ENCODE data around the gene SPEF1. TPM values are rescaled to one million over a fixed set of nuclear protein-coding genes. Genes with fewer than 3 reads are reported as not detected.

The SPEF1 gene
- total and polyA plus RNA-seq, 2 experiments from 2014 or later, result 0.11 TPM; not detected in 1

DNA sequence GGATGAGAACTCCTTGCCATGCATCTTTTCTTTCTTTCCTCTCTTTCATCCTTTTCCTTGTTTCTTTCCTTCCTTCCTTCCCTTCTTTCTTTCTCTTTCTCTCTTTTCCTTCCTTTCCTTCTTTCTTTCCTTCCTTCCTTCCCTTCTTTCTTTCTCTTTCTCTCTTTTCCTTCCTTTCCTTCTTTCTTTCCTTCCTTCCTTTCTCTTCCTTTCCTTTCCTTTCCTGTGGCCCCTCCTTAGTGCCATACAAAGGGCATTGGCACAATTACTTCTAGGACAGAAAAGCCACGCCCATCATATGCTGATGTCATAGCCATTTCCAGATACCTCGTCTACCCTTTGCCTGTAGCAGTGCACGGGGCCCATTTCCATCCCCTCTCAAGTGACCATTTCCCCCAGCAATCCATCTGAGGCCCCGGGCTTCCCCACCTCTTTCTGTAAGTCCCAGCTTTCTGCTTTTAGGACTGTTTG lies 7.5 kb upstream of the SPEF1 start:
- H3F3A ChIP-seq (ENCODE audit: insufficient read depth), result 0 out of 2 replicates have a peak, but pooled peaks cover 3% of the 10 kb centered on the region
- H4K20me1 ChIP-seq (ENCODE audit: insufficient read depth), result no peaks in the 10 kb centered on the region; the same call in 1 of the 2 replicates
- no peaks in the 10 kb centered on the region for H3K9me2 ChIP-seq (ENCODE audit: insufficient read depth)
- no peak overlapping the region for H3K27ac ChIP-seq
- TF ChIP-seq EZH2 (IDR thresholded peaks at IDR 0.05; ENCODE audit: insufficient read depth, poor library complexity, severe bottlenecking) (no peak), EZH2phosphoT487 (IDR thresholded peaks at IDR 0.05; ENCODE audit: insufficient read depth, low read depth) (no peak)
- H3K4me2 ChIP-seq (ENCODE audit: unreplicated experiment), result no peak overlapping the region
- peaks cover 18% of the 10 kb centered on the region for H3K4me1 ChIP-seq (ENCODE audit: insufficient read depth)
- peak; percentile 40 for DNase-seq
- no peaks in the 10 kb centered on the region for H3K27me3 ChIP-seq (replicated peaks; ENCODE audit: insufficient read depth)
- 32 to 34% methylated on average over 4 of the region's 4 CpGs for WGBS, 2 experiments (ENCODE audit: low coverage in 1 of 2, low lambda C conversion rate in 2 of 2, missing lambda C conversion rate in 2 of 2)
- no peaks in the 10 kb centered on the region; the same call in 1 of the 2 replicates for H3K36me3 ChIP-seq (ENCODE audit: low read depth)
- H3K9ac ChIP-seq, result no peak overlapping the region
- 0 out of 2 replicates have a peak overlapping the region, but pooled peaks have one; percentile 5 for H2AFZ ChIP-seq
- H3K79me2 ChIP-seq (ENCODE audit: insufficient read depth), result peaks cover 24% of the 10 kb centered on the region
- in situ Hi-C loops (cut with MboI), result no loop called here
- no peak overlapping the region for H3K4me3 ChIP-seq
- no peaks in the 10 kb centered on the region for H3K9me3 ChIP-seq (ENCODE audit: low read depth)

DNA sequence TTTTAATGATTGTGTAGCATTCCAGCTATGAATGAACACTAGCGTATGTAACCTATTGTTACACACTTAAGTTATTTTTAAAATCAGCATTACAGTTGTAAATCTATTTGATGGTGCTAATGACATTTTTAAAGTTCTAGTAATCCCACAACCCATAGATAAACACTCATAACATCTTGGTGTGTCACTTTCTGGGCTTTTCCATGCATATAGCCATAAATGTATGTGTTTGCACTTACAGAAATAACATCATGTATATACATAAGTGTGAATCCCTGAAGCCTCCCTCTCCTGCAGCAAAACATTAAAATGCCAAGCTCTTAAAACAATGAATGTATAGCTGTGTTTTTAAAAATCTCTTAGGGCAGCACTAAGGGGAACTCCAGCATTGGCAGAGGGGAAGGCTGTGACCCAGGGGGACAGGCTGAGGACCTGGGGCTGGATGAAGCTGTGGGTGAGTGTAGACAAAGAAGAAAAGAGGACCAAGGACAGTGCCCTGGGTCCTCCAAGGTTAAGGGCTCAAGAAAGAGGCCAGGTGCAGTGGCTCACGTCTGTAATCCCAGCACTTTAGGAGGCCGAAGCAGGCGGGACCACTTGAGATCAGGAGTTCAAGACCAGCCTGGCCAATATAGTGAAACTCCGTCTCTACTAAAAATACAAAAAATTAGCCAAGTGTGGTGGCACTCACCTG lies 6.2 kb upstream of the SPEF1 start:
- no peaks in the 10 kb centered on the region for H3K27me3 ChIP-seq (replicated peaks; ENCODE audit: insufficient read depth)
- in situ Hi-C loops (cut with MboI), result no loop called here
- WGBS, 2 experiments (ENCODE audit: low coverage in 1 of 2, low lambda C conversion rate in 2 of 2, missing lambda C conversion rate in 2 of 2), result 70 to 71% methylated on average over 5 of the region's 5 CpGs
- TF ChIP-seq EZH2 (IDR thresholded peaks at IDR 0.05; ENCODE audit: insufficient read depth, poor library complexity, severe bottlenecking) (no peak), EZH2phosphoT487 (IDR thresholded peaks at IDR 0.05; ENCODE audit: insufficient read depth, low read depth) (no peak)
- H3K9ac ChIP-seq, result peak overlapping the region; percentile 39; the same call in 1 of the 2 replicates
- H3K9me2 ChIP-seq (ENCODE audit: insufficient read depth), result no peaks in the 10 kb centered on the region
- no peaks in the 10 kb centered on the region for H3K9me3 ChIP-seq (ENCODE audit: low read depth)
- H3F3A ChIP-seq (ENCODE audit: insufficient read depth), result peaks cover 7% of the 10 kb centered on the region
- H4K20me1 ChIP-seq (ENCODE audit: insufficient read depth), result no peaks in the 10 kb centered on the region; the same call in 1 of the 2 replicates
- DNase-seq, result peak; percentile 26
- no peak overlapping the region for H3K27ac ChIP-seq
- no peaks in the 10 kb centered on the region; the same call in 1 of the 2 replicates for H3K36me3 ChIP-seq (ENCODE audit: low read depth)
- H2AFZ ChIP-seq, result peak overlapping the region; percentile 44
- H3K4me3 ChIP-seq, result peak overlapping the region; percentile 63
- H3K4me2 ChIP-seq (ENCODE audit: unreplicated experiment), result peak overlapping the region; percentile 84
- peaks cover 18% of the 10 kb centered on the region for H3K4me1 ChIP-seq (ENCODE audit: insufficient read depth)
- peaks cover 36% of the 10 kb centered on the region for H3K79me2 ChIP-seq (ENCODE audit: insufficient read depth)

- Histone ChIP-seq H2AFZ (peak within 1 kb of the TSS; percentile 44), H3K9me3 (ENCODE audit: low read depth) (no peaks in the 10 kb centered on the region), H3K4me1 (ENCODE audit: insufficient read depth) (peaks cover 18% of the 10 kb centered on the region), H3K9me2 (ENCODE audit: insufficient read depth) (no peaks in the 10 kb centered on the region), H4K20me1 (ENCODE audit: insufficient read depth) (no peaks in the 10 kb centered on the region; the same call in 1 of the 2 replicates), H3F3A (ENCODE audit: insufficient read depth) (peaks cover 14% of the 10 kb centered on the region), H3K9ac (peak within 1 kb of the TSS; percentile 75), H3K4me2 (ENCODE audit: unreplicated experiment) (peak within 1 kb of the TSS; percentile 84), H3K27me3 (replicated peaks; ENCODE audit: insufficient read depth) (no peaks in the 10 kb centered on the region), H3K27ac (peak within 1 kb of the TSS; percentile 54), H3K79me2 (ENCODE audit: insufficient read depth) (peaks cover 38% of the 10 kb centered on the region), H3K36me3 (ENCODE audit: low read depth) (no peaks in the 10 kb centered on the region; the same call in 1 of the 2 replicates), H3K4me3 (peak within 1 kb of the TSS; percentile 83)
- 4 to 10% methylated on average over 22 to 52 of the region's 70 CpGs for WGBS, 2 experiments (ENCODE audit: low coverage in 1 of 2, low lambda C conversion rate in 2 of 2, missing lambda C conversion rate in 2 of 2)
- peak; percentile 95 for DNase-seq
- in situ Hi-C loops (cut with MboI), result no loop called here
- TF ChIP-seq EZH2 (IDR thresholded peaks at IDR 0.05; ENCODE audit: insufficient read depth, poor library complexity, severe bottlenecking), result no peak
- TF ChIP-seq EZH2phosphoT487 (IDR thresholded peaks at IDR 0.05; ENCODE audit: insufficient read depth, low read depth), result no peak
Observed at GRCh38 chr20:3786665-3787323, 5.5 kb upstream of the SPEF1 start, which contains the start of gene CENPB. Gene CENPB (minus strand): TSS chr20:3786740. CDS start chr20:3786483, 257 bp downstream.

DNA sequence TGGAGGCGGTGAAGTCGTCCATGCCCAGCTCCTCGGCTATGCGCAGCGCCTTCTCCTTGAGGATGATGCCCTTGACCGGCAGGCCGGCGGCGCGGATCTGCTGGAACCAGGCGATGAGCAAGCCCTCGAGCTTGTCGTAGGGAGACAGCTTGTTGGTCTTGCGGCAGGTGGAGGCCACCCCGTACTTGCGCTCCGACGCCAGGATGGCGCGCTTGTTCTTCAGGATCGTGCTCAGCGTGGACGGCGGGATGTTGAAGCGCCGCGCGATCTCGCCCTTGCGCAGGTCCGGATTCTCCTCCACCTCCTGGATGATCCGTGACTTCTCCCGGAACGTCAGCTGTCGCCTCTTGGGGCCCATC lies 4.9 kb upstream of the SPEF1 start:
- no peak for TF ChIP-seq EZH2phosphoT487 (IDR thresholded peaks at IDR 0.05; ENCODE audit: insufficient read depth, low read depth)
- TF ChIP-seq EZH2 (IDR thresholded peaks at IDR 0.05; ENCODE audit: insufficient read depth, poor library complexity, severe bottlenecking), result no peak
- 1 to 2% methylated on average over 24 to 32 of the region's 35 CpGs for WGBS, 2 experiments (ENCODE audit: low coverage in 1 of 2, low lambda C conversion rate in 2 of 2, missing lambda C conversion rate in 2 of 2)
- H3K36me3 ChIP-seq (ENCODE audit: low read depth), result no peaks in the 10 kb centered on the region; the same call in 1 of the 2 replicates
- no peaks in the 10 kb centered on the region for H3K9me3 ChIP-seq (ENCODE audit: low read depth)
- in situ Hi-C loops (cut with MboI), result no loop called here
- H3K27ac ChIP-seq, result peak overlapping the region; percentile 54
- DNase-seq, result peak; percentile 83
- H3K9me2 ChIP-seq (ENCODE audit: insufficient read depth), result no peaks in the 10 kb centered on the region
- H3K27me3 ChIP-seq (replicated peaks; ENCODE audit: insufficient read depth), result no peaks in the 10 kb centered on the region
- H3K4me1 ChIP-seq (ENCODE audit: insufficient read depth), result peaks cover 18% of the 10 kb centered on the region
- H3K79me2 ChIP-seq (ENCODE audit: insufficient read depth), result peaks cover 38% of the 10 kb centered on the region
- H3K4me3 ChIP-seq, result peak overlapping the region; percentile 83
- peak overlapping the region; percentile 79 for H3K4me2 ChIP-seq (ENCODE audit: unreplicated experiment)
- H2AFZ ChIP-seq, result no peak overlapping the region
- peaks cover 18% of the 10 kb centered on the region for H3F3A ChIP-seq (ENCODE audit: insufficient read depth)
- no peaks in the 10 kb centered on the region; the same call in 1 of the 2 replicates for H4K20me1 ChIP-seq (ENCODE audit: insufficient read depth)
- H3K9ac ChIP-seq, result peak overlapping the region; percentile 75

All from GM23248 (cell line).